Activated CD4-positive, alpha-beta T cell treated with anti-CD3 and anti-CD28 coated beads, Interleukin-2, amount 50 U/mL, for 16 hours (primary cell): ENCODE data around the gene ASCC3.

Source experiments
- DNase-seq: peaks from one replicate; pipeline ENCODE4 v3.0.0-alpha.2; 2020

ASCC3 gene

DNA sequence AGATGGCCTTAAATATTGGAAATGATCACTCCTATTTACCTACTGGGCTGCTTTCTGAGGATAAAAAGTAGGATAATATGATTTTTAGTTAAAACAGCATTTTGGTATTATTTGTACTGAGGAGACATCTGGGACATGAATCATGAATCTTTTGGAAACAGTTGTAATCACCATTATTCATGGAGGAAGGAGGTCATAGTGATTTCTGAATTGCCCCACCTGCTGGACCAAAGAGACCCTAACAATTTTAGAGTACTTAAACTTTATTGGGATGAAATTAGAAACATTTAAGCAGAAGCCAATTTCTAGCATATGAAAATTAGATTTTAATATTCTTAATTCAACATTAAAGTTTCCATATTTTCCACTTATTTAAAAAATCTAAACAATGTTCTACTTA is 308.0 kb downstream of the ASCC3 start:
- DNase-seq: no peak

DNA sequence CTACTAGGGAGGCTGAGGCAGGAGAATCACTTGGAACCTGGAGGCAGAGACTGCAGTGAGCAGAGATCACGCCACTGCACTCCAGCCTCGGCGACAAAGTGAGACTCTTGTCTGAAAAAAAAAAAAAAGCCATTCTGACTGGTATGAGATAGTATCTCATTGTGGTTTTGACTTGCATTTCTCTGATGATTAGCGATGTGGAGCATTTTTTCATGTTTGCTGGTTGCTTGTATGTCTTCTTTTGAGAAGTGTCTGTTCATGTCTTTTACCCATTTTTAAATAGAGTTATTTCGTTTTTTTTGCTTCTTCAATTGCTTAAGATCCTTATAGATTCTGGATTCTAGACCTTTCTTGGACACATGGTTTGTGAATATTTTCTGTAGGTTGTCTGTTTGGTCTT is 312.9 kb downstream of the ASCC3 start:
- no peak for DNase-seq

DNA sequence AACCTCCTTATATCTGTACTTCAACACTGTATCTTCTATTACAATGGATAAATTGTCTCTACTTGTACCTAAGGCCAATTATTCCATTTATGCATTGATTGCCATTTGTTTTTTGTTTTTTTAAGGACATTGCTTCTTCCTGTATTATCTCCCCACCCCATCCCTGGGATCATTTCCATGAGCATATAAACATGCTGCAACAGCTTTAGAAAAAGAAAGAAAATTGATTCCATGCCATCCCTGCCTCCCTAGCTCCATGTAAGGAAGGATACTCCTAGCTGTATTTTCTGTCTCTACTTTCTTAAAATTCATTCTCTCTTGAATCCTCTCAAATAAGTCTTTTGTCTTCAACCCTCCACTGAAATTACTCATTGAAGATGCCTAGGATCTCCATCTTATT is 314.6 kb downstream of the ASCC3 start:
- DNase-seq: no peak

DNA sequence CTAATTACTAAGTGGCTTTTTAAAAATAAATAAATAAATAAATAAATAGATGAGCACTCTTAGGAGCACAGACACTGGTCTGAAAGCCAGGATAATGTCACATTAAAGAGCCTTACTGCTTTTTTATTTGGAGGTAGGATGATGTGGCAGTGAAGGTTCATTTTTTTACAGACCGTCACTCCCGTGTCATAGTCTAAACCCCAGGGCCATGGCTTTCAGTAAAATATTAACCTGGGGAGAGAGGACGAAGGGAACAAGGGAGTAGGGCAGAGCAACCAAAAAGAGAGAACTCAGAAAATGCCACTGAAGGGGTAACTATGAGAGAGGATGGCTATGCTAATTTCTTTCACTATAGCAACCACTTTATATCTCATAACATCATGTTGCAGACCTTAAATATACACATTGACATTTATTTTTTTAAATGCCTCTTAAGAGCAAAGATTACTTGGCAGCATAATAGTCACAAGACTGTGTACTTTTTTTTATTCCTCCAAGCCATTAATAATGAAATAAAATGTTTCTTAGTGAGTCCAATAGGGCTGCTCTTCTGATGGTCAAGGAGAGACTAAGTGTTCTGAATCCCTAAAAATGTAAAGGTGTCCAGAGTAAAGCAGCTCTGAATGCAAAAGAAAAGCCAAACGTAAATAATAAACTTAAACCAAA is 315.6 kb downstream of the ASCC3 start:
- DNase-seq: no peak

DNA sequence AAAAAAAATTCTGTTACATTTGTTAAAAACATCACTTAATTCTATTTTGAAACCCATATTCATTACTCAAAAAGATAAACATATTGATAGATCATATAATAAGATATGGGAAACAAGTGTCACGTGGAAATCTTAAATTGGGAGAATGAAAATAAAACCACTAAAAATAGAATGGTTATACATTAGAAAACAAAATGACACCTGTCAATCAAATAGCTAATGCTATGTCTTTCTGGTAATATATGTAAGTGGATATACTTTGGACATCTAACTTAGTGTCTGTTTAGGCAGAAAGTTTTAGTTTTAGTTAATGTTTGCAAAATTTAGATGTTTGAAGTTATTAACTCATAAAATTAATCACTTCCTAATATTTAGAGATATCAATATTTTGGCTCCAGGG is 321.3 kb downstream of the ASCC3 start:
- no peak for DNase-seq

DNA sequence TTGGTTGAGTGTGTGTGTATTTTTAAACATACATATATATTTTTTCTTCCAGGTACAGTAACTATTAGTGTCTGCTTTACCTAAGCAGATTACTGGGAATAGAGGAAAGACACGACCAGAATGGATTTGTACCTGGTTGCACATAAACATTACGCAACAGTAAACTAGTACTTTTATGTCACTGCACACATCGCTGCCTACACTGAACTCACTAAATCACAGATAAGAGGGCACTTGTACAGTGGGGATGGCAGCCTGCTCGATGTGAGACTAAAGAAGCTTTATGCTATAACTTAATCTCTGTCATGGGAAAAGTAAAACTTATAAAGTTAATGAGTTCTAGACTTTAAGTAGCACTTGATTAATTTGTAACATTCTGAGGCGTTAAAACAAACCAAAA is 326.9 kb downstream of the ASCC3 start:
- no peak for DNase-seq

DNA sequence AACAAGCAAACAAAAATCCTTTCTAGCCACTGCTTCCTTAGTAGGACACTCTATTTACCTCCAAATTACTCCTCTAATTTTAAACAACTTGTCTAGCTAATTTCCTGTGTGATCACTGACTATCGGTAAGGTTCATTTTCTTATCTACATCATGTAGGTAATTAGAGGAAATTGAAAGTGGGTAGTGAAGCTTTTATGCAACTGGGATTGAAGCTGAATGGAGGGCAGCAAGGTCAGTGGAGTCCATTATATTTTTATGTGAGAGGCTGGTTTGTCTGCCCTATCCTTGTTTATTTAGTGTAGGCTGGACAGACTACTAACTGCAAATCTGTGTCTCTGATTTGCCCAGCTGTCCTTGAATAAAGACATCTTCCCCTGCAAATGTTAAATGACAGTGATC is 327.9 kb downstream of the ASCC3 start:
- no peak for DNase-seq

DNA sequence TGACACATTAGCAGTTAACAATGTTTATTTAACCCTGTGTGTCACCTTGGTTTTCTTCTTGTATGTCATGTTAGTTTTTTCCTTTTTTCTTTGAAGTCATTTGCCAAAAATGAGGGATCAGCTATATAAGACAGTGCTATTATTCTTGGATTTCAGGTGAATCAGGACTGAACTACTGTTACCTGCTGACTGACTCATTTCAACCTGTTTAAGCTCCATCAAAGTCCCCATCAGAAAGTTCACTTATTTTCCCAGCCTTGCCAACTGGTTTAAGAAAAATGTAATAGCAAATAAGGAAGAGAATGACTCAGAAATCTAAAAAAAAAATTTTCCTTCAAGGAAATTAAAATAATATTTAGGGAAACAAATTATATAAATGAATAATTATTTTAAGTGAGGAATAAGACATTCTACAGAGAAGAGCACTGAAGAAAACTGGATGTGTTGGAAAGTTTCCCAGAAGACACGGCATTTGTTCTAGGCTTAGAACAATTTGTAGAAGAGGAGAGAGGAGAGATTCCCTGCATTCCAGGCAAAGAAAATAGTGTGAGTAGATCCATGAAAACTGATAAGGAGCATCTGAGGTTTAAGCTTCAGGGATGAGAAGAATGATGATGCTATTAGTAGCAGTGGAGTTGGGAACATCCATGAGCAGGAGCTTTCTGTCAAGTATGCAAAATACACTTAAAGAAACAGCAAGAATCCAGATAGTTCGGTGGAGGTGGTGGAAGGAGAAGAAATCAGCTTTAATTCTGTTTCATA is 331.5 kb downstream of the ASCC3 start:
- no peak for DNase-seq

DNA sequence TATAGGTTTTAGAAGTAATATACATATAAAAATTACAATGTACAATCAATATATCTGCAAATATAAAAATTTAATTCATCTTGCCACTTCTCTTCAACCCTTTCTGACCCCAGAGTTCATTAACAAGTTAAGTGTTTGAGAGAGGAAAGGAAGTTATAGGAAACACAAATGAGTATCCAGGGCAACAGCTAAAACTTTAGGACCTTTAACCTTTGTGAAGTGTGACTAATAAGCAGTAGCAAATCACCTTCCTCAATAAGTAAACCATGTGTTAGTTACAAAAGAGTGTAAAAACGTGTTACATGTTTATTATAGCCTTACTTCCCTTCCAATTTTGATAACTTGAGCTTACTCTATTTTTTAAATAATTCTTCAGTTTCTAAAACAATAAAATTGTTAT is 343.0 kb downstream of the ASCC3 start:
- DNase-seq: no peak

DNA sequence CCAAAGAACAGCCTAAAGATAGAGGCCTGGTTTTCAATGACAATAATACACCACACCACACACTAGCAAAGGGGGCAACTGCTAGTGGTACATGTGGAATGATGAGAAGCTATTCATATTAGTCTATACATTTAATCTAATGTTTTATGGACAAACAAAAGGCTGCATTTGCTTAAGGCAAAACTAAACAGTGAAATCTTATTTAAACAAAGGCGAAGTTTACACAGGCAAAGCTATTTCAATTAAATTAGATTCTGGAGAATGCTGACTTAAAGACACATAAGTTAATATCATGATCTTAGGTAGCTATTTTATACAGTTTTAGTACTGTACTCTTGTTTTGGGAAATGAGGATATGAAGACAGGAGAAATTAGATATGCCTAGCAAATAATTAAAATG is 362.5 kb downstream of the ASCC3 start:
- no peak for DNase-seq

DNA sequence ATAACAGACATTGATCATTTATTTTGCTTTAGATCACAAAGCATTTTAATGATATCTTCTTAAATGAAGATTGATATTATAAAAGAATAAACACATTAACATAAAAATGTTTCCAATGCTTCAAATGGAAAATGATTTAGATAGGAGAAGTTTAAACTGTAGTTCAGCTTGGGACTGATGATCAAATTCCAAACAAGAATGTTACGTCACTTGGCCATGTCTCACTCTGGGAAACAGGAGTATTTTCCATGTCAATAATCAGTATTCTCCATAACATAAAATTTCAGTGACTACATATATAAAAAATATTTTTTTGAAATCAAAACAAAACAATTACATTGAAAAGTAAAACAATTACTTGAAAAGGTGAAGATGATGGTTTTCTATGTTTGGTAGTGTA is 363.5 kb downstream of the ASCC3 start:
- DNase-seq: no peak

DNA sequence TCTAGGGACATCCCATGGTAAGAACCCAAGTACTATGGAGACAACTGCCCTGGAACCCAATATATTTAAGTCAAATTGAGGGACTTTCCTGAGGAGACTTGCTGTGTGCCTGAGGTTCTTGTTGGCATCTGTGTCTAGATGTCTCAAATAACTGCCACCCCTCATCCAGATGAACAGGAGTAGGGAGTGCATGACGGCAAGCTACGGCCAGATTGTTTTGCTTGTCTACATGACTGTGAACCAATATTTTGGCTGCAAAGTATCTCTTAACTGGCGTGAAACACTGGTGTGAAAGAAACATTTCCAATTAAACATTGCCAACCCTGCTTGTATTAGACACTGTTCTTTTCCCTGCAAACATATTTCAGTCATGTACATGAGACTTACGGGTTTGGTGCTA is 364.0 kb downstream of the ASCC3 start:
- no peak for DNase-seq

DNA sequence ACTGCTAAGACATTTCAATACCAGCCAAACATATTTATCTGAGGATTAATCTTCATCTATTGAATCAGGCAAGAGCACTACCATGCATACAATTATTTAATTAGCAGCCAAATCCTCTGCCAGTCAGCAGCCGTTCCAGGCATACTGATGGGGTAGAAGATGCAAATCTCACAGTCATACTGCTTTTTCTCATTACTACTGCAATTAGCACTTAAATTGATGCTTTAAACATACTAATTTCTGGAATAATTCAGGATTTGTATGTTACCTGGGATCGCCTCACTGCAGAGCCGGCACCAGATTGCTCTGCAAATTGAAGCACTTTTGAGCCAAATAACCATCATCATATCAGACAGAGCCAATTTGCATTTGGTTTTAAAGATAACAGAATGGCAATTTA is 366.5 kb downstream of the ASCC3 start:
- DNase-seq: no peak

DNA sequence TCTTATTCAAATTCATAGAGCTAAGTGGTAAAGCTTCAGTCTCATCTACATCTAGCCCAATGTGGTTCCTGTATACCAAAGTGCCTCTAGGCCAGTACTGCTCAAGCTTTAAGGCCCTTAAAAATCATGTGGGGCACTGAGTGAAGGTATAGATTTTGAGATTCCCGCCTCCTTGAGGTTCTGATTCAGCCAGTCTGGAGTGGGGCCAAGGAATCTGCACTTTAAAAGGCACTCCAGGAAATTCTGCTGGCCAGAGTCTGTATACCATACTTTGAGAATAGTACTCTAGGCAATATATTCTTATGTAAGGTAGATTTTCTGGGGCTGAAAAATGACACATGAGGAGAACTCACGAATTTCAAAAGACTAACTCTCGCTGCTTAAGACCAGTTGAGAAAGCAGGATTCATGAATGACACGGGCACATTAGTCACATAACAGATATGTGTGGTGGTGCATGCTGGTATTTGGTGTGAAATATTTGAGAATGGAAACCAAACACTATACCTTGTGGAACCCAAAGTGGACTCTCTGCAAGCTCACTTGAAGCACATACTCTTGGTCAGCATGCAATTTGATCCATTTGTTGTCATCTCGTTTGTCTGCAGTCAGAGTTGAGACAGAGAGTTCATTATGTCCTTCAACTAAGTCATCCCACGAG is 368.8 kb downstream of the ASCC3 start:
- no peak for DNase-seq

DNA sequence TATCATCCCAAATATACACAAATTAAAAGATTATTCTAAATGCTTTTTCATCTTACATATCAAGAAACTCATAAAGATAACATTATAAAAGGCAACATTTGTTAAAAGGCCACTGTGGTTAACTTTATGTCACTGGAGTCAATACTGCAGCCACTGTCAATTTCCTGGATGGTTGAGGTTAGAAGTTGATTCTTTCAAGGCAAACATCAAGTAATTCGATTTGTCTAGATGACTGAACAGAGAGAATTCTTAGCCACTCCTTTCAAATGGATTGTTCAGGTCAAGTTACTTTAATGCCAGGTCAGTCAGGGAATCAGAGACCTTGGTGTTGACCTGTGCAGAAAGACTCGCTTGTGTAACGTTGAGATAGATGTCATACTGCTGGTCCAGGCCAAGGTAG is 372.0 kb downstream of the ASCC3 start:
- no peak for DNase-seq

DNA sequence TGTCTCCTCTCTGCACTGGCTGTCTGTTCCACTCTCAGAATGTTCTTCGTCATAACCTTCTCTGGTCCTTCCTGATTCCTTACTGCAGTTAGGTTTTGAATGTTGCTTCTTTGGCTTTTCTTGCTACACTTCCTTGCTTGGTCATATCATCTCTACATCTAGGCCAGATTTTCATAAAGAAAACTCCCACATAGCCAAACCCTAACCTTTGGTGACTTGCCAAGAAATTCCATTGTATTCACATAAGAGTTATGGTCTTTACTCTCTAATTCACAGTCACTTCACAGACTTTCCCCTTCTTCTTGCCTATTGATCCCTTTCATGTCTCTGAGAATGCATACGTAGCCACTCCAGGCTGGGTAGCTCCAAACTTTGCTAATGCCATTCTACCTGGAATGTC is 374.5 kb downstream of the ASCC3 start:
- DNase-seq: no peak

DNA sequence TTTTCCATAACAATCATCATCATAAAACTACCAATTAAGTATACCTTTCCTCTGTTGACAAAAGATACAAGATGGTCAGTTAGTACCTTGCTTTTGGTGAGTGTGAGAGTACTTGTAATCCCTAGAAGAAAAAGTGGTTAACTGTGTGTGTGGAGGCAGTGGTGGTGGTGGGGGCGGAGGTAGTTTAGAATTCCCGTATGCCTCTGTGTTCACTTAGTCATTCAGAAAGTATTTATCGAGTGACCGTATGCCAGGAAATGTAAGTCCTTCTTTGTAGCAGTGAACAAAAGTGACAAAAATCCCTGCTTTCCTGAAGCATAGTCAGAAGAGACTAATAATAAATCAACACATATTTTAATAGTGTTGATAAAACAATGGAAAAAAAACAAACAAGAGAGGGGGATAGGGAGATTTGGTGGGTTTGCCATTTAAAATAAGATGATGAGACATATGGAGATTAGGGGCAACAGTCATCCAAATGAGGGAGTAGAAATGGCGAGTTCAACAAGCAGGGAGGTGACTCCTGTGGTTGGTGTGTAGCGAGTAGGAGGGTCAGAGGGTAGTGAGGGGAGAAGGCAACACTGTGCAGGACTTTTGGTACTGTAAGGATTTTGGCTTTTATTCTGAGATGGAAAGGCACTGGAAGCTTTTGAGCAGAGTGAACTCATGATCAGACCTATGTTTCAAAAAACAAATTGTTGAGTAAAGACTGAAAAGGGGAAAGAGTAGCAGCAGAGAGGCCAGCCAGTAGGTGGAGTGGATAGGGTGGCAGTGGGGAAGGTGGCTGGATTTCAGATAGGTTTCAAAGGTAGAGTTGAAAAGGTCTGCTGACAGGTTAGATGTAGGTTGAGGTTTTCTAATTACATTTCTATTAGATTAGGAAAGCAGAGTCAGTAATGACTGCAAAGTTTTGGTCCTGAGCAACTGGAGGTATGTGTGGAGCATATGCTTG is 376.1 kb downstream of the ASCC3 start:
- peak; percentile 6 for DNase-seq

DNA sequence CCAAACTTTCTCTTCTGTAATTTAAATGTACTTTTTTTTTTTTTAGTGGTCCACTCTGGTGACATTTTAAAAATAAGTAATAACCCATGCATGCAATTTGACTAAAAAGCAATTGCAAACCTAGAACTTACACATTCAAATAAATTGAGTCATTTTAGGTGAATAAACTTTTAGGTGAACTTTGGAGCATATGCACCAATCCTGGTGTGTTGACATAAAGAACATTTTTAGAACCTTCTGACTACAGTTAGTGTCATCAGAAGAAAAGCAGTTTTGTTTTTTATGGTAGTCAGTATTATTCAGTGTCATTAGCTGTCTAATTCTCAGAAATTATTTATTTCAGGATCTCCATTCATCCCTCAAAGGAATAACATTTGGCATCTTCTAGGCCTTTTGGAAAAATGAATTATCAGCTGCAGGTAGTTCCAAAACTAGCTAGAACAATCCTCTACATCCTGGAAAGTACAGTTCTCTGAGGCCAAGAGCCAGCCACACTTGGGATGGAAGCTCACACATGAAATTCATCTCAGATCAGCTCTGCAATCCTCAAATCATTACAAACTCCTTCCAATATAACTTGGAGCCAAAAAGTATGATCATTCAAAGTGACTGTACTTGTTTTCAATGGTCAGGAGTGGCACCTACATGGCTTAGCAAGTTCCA is 378.0 kb downstream of the ASCC3 start:
- no peak for DNase-seq

DNA sequence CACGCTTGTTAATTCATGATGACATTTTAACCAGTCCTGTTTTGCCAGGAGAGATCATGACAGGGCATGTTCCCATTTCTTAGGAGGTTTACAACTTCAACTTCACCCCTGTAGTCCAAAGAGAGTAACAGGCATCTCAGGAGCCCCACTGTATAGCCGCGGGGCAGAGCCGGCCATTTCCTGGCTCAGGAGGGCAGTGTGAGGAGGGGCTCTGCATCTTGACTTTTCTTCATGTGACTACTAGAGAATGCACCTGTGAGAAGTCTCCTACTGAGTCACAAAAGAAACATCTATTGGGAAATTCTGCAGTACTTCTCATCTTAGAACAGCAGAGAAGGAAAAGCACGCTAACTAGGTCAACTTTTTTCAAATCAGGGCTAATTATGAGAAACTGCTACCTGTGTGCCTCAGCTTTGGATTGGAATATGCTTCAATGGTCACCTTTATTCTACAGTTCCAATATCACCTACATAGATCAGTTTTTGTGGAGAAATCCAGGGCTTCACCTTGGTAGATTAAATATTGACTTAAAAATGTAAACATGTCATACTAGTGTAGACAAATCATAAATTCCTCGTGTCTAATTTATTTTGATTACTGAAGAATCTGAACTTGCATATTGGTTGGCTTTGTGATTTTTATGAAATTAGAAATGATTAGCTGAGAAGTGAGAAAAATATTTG is 387.8 kb downstream of the ASCC3 start:
- no peak for DNase-seq

DNA sequence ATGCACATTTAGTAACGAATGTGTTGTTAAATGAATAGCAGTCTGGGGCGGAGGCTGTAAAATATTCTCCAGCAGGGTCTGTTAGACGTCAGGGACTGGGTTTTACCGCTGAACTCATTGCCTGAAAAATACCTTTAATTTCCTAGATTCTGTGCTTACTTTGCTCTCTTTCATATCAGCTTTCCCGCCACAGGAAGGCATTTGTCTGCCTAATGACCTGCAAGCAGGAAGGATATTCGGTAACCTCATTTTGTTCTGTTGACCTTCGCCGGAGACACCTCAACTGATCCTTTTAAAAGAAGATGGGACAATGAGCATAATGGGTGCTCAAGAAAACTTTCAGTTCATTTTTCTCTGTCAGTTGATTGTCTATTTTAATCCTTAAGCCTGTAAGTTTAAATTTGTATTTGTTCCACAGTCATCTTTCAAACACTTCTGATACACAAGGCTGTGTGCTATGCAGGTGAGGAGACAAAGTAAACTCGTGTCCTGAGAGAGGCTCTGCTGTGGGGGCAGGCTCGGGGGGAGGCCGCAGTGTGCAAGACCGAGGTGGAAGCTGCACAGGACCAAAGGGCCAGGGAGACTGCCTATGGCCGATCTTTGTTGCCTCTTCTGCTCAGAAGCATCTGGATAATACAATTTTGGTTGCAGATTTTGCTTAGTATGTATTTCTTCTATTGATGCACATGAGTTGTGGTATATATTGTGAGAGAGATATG is 389.0 kb downstream of the ASCC3 start:
- no peak for DNase-seq

DNA sequence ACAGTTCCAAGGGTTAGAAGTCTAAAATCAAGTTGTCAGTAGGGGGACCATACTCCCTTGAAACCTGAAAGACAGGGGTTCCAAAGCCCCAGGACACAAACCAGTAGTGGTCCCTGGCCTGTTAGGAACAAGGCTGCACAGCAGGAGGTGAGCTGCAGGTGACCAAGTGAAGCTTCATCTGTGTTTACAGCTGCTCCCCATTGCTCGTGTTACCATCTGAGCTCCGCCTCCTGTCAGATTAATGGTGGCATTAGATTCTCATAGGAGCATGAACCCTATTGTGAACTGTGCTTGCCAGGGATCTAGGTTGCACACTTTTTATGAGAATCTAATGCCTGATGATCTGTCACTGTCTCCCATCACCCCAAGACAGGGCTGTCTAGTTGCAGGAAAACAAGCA is 391.1 kb downstream of the ASCC3 start:
- no peak for DNase-seq
